Measurements from ENCODE around the gene BSG.
"Not testable (repeated sequence)": the region's sequence is repeated elsewhere in the genome, so short reads cannot be mapped to it uniquely, and the experiment has no call there.

BSG gene

DNA sequence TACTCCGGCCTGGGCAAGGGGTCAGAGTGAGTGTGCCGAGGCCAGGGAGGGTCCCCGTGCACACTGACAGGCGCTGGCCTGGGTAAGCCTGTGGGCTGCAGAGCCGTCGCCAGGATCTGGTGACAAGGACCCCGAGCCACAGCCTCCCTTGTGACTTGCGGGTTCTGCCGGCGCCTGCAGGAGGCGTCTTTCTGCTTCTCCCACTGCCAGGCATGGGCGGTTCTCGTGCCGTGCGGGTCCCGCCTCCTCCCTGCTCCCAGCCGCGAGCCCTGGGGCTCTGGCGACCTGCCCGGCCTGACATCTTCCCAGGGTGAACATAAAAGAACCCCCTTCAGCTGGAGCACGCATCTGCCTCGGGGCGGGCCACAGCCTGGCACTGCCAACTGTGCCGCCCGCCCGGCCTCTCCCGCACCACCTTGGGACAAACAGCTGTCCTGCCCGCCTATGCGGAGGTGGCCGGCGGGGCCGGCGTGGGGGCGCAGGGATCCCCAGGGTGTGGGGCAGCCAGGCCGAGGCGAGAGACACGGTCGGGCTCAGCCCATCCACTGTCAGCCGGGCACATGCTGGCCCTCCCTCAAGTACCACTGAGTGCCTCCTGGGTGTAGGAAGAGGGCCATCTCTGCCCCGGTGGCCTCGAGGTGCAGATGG is 15.8 kb downstream of the BSG start:
- no peak for DNase-seq (ENCODE audit: low read depth)

DNA sequence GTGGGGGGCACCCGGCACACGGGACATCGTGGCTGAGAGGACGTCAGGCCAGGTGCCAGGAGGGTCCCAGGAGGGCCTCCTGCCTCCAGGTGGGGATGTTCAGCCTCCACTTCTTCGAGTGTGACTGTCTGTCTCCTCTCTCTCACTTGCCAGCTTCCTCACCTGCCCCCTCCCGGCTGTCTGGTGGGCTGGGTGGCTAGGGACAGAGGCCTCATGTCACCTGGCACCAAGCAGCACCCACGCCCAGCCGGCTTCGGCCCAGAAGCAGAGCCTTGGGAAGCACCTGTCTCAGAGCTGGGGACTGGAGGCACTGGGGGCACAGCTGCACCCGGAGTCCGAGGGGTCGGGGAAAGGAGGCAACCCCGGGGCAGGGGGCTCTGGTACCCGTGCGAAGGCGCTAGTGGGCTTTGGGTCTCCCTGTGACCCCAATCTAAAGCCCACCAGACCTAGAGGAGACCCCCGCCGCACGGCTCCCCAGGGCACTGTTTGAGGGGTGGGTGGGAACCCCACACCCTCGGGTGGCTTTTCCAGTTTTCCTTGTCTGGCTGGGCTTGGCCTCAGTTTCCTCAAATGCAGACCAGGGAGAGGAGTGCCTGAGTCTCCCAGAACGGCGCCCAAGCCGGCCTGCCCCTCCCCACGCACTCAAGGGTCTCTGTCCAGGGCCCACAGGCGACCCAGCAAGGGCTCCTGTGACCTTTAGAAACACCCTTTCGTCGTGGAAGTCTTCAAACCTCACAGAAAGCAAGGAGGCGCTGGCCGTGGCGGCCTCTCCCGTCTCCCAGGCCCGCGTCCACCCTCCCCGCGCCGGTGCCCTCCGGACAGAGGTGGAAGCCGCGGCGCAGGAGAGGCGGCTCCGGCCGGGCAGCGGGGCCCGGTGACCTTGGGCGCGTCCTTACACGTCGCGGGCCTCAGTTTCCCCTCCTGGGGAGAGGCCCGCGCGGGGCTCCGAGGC is 16.6 kb downstream of the BSG start:
- no peak for DNase-seq (ENCODE audit: low read depth)

DNA sequence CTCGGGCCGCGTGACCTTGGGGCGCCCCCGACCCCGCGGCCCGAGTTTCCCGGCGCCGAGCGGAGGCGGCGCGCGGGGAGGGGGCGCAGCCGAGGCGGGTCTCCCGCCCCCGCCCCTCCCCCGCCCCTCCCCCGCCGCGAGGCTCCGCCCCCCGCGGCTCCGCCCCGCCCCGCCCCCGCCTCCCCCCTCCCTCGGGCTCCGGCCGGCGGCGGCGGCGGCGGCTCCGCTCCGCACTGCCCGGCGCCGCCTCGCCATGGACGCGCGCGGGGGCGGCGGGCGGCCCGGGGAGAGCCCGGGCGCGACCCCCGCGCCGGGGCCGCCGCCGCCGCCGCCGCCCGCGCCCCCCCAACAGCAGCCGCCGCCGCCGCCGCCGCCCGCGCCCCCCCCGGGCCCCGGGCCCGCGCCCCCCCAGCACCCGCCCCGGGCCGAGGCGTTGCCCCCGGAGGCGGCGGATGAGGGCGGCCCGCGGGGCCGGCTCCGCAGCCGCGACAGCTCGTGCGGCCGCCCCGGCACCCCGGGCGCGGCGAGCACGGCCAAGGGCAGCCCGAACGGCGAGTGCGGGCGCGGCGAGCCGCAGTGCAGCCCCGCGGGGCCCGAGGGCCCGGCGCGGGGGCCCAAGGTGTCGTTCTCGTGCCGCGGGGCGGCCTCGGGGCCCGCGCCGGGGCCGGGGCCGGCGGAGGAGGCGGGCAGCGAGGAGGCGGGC is 17.4 kb downstream of the BSG start, which contains the start of gene HCN2:
Gene HCN2 (plus strand): TSS at position 189 of the 703 bp plus-strand sequence. CDS start 65 bp downstream, at position 254.
- no peak for DNase-seq (ENCODE audit: low read depth)

DNA sequence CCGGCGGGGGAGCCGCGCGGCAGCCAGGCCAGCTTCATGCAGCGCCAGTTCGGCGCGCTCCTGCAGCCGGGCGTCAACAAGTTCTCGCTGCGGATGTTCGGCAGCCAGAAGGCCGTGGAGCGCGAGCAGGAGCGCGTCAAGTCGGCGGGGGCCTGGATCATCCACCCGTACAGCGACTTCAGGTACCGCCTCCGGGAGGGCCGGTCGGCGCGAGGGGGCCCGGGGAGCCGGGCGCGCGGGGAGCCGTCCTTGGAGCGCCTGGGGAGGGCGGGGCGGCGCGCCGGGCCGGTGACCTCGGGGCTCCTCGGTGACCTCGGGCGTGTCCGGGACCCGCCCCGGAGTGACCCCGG is 18.0 kb downstream of the BSG start:
- DNase-seq (ENCODE audit: low read depth): no peak

DNA sequence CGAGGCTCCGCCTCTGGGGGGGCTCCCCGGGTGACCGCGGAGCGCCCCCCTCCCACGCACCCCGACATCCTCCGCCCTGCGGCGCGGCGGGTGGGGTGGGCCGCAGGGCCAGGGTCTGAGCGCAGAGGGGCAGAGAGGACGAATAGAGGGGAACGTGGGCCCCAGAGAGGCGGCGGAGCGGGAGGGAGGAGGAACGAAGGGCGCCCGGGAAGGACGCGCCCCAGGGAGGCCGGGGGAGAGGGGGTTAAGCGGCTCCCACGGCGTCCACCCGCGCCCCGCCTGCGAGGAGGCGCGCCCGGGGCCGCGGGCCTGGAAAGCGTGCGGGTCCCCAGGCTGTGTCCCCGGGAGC is 18.3 kb downstream of the BSG start:
- no peak for DNase-seq (ENCODE audit: low read depth)

DNA sequence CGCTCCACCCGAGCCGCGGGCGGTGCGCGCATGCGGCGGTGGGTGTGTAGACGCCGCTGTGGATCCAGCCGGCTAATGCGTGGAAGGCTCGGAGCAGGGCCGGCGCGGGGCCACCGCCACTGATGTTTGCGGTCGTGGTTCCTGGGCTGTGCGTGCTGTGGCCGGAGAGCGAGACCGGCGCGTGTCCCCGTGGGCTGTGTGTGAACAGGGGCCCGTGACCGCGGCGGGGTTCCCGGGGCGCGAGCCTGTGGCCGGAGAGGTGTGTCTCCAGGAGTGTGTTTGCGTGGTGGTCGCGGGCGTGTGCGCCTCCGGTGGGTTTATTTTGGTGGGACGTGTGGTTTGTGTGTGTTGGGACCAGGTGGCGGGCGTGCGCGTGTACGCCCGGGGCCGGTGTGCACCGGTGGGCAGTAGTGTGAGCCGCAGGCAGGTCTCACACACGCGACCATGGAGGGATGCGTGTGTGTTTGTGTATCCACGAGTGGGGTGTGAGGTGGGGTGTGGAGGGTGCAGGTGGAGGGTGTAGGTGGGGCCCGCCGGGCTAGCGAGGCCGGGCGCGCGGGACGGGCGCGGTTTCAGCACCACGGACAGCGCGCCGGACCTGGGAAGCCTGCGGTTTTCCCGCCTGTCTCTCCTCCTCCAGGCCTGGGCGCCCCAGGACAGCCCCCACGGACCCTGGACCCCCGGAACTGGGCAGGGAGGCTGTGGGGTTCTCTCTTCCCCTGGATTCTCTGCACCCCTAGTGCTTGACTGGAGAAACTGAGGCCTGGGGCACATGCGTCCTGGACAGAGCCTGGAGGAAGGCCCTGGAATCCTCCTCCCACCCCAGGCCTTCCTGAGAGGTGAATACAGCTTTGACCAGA is 18.9 kb downstream of the BSG start:
- no peak for DNase-seq (ENCODE audit: low read depth)

DNA sequence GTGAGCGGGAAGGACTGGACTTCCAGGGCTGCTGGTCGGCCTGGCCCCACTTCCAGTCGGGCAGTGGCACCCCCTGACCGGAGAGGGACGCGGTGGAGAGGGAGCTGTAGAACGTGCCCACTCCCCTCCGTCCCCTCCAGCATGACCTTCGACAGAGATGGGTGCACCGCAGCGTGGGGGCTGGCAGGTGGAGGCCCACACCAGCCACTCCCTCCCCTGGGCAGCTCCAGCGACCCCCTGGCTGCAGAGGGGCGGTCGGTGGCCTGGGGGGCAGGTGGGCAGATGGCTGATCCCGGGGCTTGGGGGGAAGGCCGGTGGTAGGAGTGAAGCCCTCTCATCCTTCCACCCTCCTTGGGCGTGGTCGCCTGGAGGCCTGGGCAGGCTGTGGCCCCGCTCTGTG is 19.7 kb downstream of the BSG start:
- no peak for DNase-seq (ENCODE audit: low read depth)

DNA sequence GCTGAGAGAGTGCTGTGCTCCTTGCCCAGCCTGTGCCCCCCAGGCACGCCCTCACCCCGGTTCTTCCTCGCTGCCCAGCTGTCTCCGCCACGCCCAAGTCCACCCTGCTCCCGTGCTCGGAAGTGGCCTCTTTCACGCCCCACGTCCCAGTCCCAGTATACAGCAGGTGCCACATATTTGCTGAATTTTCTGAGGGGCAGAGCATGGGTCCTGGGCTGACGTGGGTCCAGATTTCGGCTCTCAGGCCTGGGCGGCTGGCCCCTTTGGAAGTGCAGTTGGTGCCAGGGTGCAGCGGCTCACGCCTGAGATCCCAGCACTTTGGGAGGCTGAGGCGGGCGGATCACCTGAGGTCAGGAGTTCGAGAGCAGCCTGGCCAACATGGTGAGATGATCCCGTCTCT is 20.7 kb downstream of the BSG start:
- no peak for DNase-seq (ENCODE audit: low read depth)

DNA sequence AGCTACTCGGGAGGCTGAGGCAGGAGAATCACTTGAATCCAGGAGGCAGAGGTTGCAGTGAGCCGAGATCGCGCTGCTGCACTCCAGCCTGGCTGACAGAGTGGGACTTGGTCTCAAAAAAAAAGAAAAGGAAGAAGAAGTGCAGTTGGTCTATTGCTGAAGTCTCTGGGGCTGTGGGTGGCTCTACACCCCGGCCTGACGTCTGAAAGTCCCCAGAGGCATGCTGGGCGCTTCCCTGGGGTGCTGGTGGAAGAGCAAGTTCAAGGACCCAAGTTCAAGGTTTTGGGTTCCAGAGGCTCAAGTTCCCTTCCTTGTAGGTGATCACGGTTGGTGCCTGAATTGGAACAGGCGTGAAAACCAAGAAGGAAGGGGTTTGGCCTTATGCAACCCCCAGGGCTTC is 21.1 kb downstream of the BSG start:
- no peak for DNase-seq (ENCODE audit: low read depth)

DNA sequence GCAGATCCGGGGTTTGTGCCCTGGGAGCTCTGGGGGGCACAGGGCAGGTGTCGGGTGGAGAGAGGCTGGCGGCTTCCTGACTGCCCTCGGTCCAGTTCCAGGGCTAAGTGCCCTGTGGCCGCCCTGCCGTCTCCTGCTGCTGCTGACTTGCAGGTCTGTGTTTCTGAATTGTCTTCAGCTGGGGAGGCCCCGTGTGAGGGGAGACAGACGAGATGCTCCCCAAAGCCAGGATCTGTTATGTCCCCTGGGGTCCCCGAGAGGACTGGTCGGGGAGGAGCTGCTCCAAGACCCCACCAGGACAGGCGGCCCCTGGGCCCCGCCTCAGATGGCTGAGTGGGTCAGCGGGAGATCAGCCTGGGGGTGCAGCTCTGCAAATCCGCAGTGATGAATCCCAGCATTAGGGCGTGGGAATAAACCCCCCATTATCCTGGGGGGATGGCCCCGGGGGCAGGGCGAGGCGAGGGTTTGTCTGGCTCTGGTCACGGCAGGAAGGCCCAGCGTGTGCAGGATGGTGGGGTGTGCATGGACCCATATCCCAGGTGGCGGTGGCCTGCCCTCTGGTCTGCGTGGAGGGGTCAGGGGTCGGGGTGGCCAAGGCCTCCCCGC is 22.0 kb downstream of the BSG start:
- no peak for DNase-seq (ENCODE audit: low read depth)

DNA sequence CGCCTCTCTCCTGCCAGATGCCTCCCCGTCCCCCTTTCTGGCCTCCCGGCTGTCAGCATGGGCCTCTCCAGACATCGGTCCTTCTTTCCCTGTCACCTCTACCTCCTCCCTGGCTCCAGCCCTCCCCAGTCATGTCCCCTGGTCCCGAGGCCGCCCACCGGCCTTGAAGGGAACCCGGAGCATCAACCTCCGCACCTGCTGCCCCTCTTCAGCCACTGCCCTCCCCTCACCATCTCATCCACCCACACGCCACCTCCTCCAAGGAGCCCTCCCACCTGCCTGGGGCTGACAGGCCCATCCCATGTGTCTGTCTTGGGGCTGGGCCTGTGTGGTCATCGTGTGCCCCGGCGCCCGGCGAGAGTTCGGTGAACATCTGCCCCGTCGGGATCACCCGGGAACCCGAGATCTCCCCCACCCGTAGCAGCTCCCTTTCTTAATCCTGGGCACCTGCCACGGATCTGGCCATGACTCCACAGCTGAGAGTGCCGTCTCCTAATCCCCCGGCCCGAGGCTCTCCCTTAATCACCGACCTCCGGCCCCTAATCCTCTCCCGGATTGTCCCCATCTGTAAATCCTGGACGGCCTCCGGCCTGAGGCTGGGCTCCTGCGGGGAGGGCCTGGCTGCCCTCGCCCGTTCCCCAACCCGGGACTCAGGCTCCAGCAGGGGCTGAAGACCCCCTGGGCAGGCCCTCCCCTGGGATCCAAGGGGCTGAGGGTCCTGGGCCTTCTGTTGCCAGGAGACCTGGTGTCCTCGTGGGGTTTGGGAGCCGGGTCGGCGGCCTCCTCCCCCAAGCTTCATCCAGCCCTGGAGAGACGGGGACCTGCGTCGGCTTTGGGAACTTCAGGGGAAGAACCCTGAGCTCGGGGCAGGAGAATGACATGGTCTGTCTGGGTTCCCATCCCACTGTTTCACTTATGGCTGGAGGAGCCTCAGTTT is 23.2 kb downstream of the BSG start:
- no peak for DNase-seq (ENCODE audit: low read depth)

DNA sequence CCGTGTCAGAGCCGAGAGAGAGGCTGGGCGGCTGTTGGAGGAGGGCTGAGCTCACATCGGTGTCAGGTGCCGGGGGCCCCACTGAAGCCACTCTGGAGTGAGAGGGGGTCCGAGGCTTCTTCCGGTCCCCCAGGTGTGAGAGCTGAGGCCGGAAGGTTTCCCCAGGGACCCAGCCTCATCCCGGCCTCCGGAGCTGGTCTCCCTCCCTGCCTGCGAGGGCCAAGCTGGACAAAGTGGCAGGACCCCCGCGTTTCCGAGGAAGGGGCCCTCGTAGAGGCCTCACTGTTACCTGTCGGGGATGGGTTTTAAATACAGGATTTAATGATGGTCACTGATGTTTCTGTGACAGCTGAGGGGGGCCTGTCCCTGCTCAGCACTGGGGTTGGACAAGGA is 23.9 kb downstream of the BSG start:
- no peak for DNase-seq (ENCODE audit: low read depth)

DNA sequence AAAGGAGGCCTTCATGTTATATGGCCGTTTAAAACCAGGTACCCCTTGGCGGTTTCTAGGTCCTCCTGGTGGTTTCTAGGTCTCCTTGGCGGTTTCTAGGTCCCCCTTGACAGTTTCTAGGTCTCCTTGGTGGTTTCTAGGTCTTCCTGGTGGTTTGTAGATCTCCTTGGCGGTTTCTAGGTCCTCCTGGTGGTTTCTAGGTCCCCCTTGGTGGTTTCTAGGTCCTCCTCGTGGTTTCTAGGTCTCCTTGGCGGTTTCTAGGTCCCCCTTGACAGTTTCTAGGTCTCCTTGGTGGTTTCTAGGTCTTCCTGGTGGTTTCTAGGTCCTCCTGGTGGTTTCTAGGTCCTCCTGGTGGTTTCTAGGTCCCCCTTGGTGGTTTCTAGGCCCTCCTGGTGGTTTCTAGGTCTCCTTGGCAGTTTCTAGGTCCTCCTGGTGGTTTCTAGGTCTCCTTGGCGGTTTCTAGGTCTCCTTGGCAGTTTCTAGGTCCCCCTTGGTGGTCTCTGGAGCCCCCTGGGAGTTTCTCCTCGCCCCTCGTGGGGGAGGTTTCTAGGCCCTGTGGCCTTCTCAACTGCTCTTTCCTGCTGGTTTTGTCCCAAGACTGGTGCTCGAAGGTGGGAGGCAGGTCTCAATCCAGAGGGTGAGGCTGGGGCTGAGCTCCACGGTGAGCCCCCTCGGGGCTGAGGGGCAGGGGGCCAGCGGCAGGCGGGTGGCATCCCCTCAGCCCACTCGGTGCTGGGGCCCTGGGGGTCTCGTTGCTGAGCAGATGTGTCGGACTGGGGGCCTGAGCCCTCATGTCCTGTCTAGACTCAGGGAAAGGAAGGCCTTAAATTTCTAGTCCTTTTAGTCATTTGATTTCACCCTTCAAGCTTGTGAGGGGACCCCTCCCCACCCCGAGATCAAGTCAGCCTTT is 25.3 kb downstream of the BSG start:
- no peak for DNase-seq (ENCODE audit: low read depth)

DNA sequence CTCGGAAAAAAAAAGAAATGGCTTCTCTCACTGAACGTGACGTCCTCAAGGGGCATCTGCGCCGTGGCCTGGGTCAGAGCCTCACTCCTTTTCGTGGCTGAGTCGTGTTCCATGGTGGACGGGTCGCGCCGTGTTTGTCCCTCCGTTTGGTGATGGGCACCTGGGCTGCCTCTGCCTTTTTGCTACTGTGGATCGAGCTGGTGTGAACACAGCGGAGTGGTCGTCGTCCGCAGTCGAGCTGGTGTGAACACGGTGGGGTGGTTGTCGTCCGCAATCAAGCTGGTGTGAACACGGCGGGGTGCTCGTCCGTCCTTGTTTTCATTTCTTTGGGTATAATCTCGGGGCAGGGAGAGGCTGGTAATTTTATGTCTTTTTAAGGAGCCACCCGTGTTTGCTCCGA is 28.9 kb downstream of the BSG start:
- no peak for DNase-seq (ENCODE audit: low read depth)

DNA sequence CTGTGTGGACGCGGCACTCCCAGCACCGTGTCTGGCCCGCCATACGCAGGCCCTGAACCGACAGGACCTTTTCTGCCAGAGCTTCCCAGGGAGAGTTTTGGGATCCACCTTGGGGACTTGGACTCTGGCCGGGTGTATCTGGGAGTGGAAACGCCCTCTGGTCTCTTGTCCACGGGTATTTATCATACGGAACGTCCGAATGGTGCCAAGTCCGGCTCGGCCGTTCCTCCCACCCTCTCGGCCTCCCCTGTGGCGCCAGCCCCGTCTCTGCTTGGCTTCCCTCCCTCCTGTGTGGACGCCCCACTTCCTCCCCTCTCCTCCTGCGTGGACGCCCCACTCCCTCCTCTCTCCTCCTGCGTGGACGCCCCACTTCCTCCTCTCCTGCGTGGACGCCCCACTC is 29.4 kb downstream of the BSG start:
- DNase-seq (ENCODE audit: low read depth): no peak

DNA sequence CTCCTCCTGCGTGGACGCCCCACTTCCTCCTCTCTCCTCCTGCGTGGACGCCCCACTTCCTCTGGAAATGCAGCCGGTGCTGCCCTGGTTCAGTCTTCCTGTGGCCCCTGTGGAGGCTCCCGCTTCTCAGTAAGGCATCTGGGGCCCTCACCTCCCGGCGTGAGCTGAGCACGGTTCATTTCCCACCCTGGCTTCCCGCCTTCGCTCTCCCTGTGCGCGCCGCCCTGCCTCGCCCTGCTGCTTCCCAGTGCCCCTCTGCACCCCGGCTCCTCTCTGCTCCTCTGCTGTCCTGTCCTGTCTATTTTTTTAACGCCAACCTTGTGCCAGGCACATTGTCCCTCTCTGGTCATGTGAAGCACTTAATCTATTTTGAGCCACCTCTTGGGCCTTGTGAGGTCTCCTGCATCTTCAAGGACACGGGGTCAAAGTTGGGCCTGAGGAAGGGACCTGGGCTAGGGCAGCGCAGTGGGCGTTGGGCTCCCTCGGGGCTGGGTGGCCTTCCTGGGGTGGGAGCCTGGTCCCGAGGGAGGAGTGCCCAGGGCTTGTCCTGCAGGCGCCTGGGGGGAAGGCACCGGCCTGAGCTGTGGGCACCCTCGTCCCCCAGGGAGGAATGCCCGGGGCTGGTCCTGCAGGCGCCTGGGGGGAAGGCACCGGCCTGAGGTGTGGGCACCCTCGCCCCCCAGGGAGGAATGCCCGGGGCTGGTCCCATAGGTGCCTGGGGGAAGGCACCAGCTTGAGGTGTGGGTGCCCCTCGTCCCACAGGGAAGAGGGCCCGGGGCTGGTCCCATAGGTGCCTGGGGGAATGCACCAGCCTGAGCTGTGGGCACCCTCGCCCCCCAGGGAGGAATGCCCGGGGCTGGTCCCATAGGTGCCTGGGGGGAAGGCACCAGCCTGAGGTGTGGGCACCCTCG is 30.2 kb downstream of the BSG start:
- no peak for DNase-seq (ENCODE audit: low read depth)

DNA sequence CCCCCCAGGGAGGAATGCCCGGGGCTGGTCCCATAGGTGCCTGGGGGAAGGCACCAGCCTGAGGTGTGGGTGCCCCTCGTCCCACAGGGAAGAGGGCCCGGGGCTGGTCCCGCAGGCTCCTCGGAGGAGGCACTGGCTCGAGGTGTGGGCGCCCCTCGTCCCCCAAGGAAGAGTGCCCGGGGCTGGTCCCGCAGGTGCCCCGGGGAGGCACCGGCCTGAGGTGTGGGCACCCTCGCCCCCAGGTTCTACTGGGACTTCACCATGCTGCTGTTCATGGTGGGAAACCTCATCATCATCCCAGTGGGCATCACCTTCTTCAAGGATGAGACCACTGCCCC is 30.9 kb downstream of the BSG start:
- DNase-seq (ENCODE audit: low read depth): not testable (repeated sequence)

DNA sequence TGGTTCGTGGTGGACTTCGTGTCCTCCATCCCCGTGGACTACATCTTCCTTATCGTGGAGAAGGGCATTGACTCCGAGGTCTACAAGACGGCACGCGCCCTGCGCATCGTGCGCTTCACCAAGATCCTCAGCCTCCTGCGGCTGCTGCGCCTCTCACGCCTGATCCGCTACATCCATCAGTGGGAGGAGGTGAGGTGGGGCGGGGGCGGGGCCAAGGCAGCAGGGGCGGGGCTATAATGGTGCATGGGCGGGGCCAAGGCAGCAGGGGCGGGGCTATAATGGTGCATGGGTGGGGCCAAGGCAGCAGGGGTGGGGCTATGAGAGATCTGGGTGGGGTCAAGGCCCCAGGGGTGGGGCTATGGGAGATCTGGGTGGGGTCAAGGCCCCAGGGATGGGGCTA is 31.4 kb downstream of the BSG start:
- DNase-seq (ENCODE audit: low read depth): not testable (repeated sequence)
